Measurements from ENCODE around the gene PTPN18. TPM values are rescaled to one million over a fixed set of nuclear protein-coding genes. Genes with fewer than 3 reads are reported as not detected.

The PTPN18 gene
- total and polyA plus RNA-seq, 2 donors (not counting 1 experiment from before 2014, with no cell fraction given): 91.0 to 102 TPM

DNA sequence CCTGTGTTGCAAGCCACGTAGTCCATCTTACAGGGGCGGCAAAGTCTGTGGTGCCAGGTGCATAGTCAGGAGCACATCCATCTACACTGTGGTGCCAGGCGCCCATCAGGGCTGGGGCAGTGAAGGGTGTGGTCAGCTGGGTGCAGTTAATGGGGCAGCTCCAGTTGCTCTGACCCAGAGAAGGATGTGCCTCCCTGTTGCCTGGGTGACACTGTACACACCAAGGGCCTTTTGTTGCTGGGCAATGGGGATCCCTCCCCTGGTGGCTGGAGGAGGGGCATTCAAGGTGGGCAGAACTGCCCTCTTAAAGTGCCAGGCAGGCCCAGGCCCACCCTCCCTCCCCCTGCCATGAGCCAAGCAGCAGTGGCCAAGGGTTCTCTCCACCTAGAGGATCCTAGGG is 41.5 kb upstream of the PTPN18 start:
- H2AFZ ChIP-seq (ENCODE audit: insufficient read depth, low read depth, low read length, poor library complexity, severe bottlenecking): no peak overlapping the region
- H4K20me1 ChIP-seq (ENCODE audit: control insufficient read depth, insufficient read depth, low read length, poor library complexity, severe bottlenecking): no peaks in the 10 kb centered on the region
- 85% methylated on average over 3 of the region's 3 CpGs for WGBS (ENCODE audit: insufficient coverage)
- DNase-seq: no peak
- H3K27me3 ChIP-seq (replicated peaks in 1 of 4; ENCODE audit: control extremely low read depth in 1 of 4, control insufficient read depth in 3 of 4, insufficient read depth in 4 of 4, low read length in 3 of 4): peaks cover 0 to 8% (median 0%) of the 10 kb centered on the region in 4 experiments
- intact Hi-C loops (cut with micrococcal nuclease): no loop called here
- Mint-ChIP-seq H3K4me1 (no peaks in the 10 kb centered on the region), H3K27ac (no peak overlapping the region), H3K4me3 (no peak overlapping the region), H3K9me3 (ENCODE audit: insufficient read depth) (no peaks in the 10 kb centered on the region), H3K27me3 (peaks cover 11% of the 10 kb centered on the region)
- TF ChIP-seq, protein P1, sequence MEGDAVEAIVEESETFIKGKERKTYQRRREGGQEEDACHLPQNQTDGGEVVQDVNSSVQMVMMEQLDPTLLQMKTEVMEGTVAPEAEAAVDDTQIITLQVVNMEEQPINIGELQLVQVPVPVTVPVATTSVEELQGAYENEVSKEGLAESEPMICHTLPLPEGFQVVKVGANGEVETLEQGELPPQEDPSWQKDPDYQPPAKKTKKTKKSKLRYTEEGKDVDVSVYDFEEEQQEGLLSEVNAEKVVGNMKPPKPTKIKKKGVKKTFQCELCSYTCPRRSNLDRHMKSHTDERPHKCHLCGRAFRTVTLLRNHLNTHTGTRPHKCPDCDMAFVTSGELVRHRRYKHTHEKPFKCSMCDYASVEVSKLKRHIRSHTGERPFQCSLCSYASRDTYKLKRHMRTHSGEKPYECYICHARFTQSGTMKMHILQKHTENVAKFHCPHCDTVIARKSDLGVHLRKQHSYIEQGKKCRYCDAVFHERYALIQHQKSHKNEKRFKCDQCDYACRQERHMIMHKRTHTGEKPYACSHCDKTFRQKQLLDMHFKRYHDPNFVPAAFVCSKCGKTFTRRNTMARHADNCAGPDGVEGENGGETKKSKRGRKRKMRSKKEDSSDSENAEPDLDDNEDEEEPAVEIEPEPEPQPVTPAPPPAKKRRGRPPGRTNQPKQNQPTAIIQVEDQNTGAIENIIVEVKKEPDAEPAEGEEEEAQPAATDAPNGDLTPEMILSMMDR (IDR thresholded peaks at IDR 0.05): no peak
- no peak for TF ChIP-seq EZH2 (IDR thresholded peaks at IDR 0.05; ENCODE audit: borderline replicate concordance, insufficient read depth, low read depth, low read length, poor library complexity, severe bottlenecking)
- ChIA-PET CTCF (no interaction called here), POLR2A (no interaction called here)
- no peak for ATAC-seq (ENCODE audit: low read depth)
- H3K9ac ChIP-seq (ENCODE audit: low read length): no peak overlapping the region
- no peaks in the 10 kb centered on the region for H3K36me3 ChIP-seq (replicated peaks in 1 of 2; ENCODE audit: control extremely low read depth in 1 of 2, control insufficient read depth in 1 of 2, extremely low read depth in 1 of 2, insufficient read depth in 2 of 2, low read length in 1 of 2)
- H3K27ac ChIP-seq (ENCODE audit: low read length in 2 of 2): no peak overlapping the region
- no peaks in the 10 kb centered on the region for H3K79me2 ChIP-seq (ENCODE audit: control insufficient read depth, insufficient read depth, low read length)
- no peaks in the 10 kb centered on the region for H3K9me3 ChIP-seq (ENCODE audit: control extremely low read depth in 1 of 3, control insufficient read depth in 2 of 3, insufficient read depth in 1 of 3, low read length in 2 of 3)
- H3K4me1 ChIP-seq (ENCODE audit: control insufficient read depth in 2 of 2, insufficient read depth in 2 of 2, low read length in 2 of 2): no peaks in the 10 kb centered on the region
- H3K4me2 ChIP-seq (replicated peaks; ENCODE audit: low read depth, low read length, poor library complexity, severe bottlenecking): no peak overlapping the region
- H3K4me3 ChIP-seq (ENCODE audit: control extremely low read depth in 1 of 5, extremely low read depth in 1 of 5, insufficient read depth in 1 of 5, low read depth in 2 of 5, low read length in 4 of 5): no peak overlapping the region

DNA sequence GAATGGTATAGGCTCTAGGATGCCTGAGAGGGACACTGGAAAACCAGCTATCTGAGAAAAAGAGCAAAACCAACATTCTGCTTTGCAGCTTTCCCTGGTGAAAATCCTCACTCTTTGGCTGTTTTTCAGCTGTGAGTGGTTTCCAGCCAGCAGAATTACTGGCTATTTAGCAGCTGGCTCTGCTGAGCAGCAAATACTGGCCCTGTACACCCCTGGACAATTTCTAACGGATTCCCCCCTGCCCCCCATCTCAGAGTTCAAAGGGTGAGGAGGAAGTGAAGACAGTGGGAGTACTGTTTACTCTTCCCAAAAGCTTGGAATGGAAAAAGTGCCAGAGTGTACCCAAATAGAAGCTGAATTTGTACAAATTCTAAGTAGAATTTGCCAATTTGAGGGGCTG is 39.3 kb upstream of the PTPN18 start:
- CTCF ChIA-PET: interaction anchor here (0.6 to 1.3 kb wide), 2 partner anchors 16 to 21 kb away, joined by 4 read pairs; no protein-coding TSS in a partner anchor
- Mint-ChIP-seq H3K27ac (no peak overlapping the region), H3K4me3 (no peak overlapping the region), H3K4me1 (no peaks in the 10 kb centered on the region), H3K9me3 (ENCODE audit: insufficient read depth) (no peaks in the 10 kb centered on the region), H3K27me3 (peaks cover 18% of the 10 kb centered on the region)
- H3K9ac ChIP-seq (ENCODE audit: low read length): no peak overlapping the region
- H3K4me2 ChIP-seq (replicated peaks; ENCODE audit: low read depth, low read length, poor library complexity, severe bottlenecking): no peak overlapping the region
- no peak for TF ChIP-seq EZH2 (IDR thresholded peaks at IDR 0.05; ENCODE audit: borderline replicate concordance, insufficient read depth, low read depth, low read length, poor library complexity, severe bottlenecking)
- TF ChIP-seq, protein P1 (IDR thresholded peaks at IDR 0.05): no peak
- intact Hi-C loops (cut with micrococcal nuclease): no loop called here
- peaks cover 0 to 8% (median 0%) of the 10 kb centered on the region in 4 experiments for H3K27me3 ChIP-seq (replicated peaks in 1 of 4; ENCODE audit: control extremely low read depth in 1 of 4, control insufficient read depth in 3 of 4, insufficient read depth in 4 of 4, low read length in 3 of 4)
- no peak for ATAC-seq (ENCODE audit: low read depth)
- H3K36me3 ChIP-seq (replicated peaks in 1 of 2; ENCODE audit: control extremely low read depth in 1 of 2, control insufficient read depth in 1 of 2, extremely low read depth in 1 of 2, insufficient read depth in 2 of 2, low read length in 1 of 2): no peaks in the 10 kb centered on the region
- no peak overlapping the region for H2AFZ ChIP-seq (ENCODE audit: insufficient read depth, low read depth, low read length, poor library complexity, severe bottlenecking)
- POLR2A ChIA-PET: no interaction called here
- H3K4me3 ChIP-seq (ENCODE audit: control extremely low read depth in 1 of 5, extremely low read depth in 1 of 5, insufficient read depth in 1 of 5, low read depth in 2 of 5, low read length in 4 of 5): no peak overlapping the region
- no peak overlapping the region for H3K27ac ChIP-seq (ENCODE audit: low read length in 2 of 2)
- no peaks in the 10 kb centered on the region for H3K9me3 ChIP-seq (ENCODE audit: control extremely low read depth in 1 of 3, control insufficient read depth in 2 of 3, insufficient read depth in 1 of 3, low read length in 2 of 3)
- no peaks in the 10 kb centered on the region for H3K4me1 ChIP-seq (ENCODE audit: control insufficient read depth in 2 of 2, insufficient read depth in 2 of 2, low read length in 2 of 2)
- no peaks in the 10 kb centered on the region for H4K20me1 ChIP-seq (ENCODE audit: control insufficient read depth, insufficient read depth, low read length, poor library complexity, severe bottlenecking)
- no CpG with 5 or more reads among the region's 1 CpG for WGBS (ENCODE audit: insufficient coverage)
- DNase-seq: no peak
- no peaks in the 10 kb centered on the region for H3K79me2 ChIP-seq (ENCODE audit: control insufficient read depth, insufficient read depth, low read length)
